Stimulated activated CD8-positive, alpha-beta memory T cell treated with anti-CD3 and anti-CD28 coated beads, Interleukin-15, amount 100 ng/mL, for 1 hour (primary cell): ENCODE measurements around the gene ATP6V1C2.

Source experiments
- DNase-seq: peaks from one replicate; pipeline ENCODE4 v3.0.0-alpha.2; 2020; ENCODE audit warnings: low read depth

Gene ATP6V1C2

GRCh38 chr2:10732924-10733565 is 11.6 kb downstream of the ATP6V1C2 start:
- DNase-seq: no peak

DNA sequence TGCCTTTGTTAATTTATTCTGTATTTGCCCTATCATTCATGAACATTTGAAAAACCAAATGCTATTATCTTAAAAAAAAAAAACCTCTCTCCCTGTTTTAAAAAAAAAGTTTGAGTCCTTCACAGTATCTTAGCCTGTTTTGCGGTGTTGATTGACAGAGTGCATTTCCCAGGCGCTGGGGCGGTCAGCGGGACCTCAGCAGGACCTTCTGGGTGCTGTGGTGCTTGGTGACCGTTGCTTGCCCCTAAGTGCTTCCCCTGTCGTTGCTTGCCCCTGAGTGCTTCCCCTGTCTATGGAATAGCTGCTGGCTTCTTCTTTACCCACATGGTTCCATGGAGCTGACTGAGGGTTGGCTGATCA is 12.1 kb downstream of the ATP6V1C2 start:
- DNase-seq: no peak

DNA sequence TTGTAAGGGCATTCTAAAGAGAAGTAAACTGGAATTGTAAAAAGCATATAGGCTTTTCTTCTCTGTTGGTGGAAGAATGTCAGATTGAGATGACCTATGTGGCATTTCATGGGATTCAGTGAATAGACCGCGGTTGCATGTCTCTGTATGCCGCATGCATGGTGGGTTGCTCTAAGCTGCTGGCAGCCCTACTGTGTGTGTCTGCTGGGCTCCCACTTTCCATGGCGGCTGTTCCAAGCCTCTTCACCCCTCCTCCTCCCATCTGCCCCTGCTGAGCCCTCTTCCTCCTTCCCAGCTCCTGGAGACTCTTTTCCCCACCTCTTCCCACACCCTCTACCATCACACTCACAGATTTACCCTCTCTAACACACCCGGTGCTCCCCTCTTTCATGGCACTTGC is 12.6 kb downstream of the ATP6V1C2 start:
- DNase-seq: no peak

DNA sequence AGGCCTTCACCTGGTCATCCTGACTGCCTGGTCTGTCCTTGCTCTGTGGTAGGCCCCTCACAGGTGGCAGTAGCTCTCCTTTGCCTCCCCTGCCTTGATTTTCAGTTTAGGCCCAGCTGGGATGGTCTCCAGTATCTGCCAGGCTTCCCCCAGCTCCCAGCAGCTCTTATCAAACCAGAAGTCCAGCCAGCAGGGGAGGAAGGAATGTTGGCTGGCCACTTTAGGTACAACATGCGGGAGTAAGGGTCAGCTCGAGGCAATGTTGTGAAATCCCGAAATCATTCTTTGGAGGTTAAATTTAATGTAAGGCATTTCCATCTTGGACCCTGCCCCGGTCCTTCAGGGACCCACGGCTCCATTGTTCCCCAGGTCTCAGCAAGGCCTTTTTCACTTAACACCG is 16.8 kb downstream of the ATP6V1C2 start:
- no peak for DNase-seq

DNA sequence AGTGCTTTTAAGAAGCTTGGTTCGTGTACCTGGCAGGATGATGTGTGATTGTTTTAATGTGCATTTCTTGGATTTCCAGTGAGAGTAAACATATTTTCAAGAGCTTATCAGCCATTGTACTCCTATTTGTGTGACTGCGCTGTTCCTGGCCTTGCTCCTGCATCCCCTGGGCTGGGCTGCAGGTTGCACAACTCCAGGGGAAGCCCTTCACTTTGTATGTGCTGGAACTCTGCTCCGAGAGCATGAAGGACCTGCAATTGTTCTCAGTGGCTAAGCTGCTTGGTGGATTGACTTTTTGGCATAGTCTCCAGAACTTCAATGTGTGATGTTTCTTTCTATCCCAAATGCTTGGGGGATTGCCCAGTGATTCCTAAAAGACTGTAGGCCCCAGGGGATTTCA is 18.8 kb downstream of the ATP6V1C2 start:
- DNase-seq: no peak

- no peak for DNase-seq
These were observed 19.7 kb downstream of the ATP6V1C2 start for GRCh38 chr2:10741139-10741538.

- DNase-seq: no peak
These were observed 21.2 kb downstream of the ATP6V1C2 start for GRCh38 chr2:10742666-10743065.

DNA sequence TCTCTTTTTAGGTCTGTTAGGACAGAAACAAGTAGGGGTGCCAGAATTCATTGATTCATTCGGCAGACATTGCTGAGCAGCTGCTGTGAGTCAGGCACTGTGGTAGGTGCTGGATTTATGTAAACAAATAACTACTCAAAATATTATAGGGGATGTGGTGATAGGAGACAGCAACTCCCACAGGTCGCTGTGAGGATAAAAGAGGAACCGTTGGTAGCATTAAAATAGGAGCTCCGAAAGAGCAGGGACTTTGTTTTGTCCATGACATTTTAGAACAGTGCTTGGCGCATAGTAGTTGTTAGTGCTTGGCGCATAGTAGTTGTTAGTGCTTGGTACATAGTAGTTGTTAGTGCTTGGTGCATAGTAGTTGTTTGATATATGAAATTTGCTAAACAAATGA is 29.2 kb downstream of the ATP6V1C2 start:
- no peak for DNase-seq

DNA sequence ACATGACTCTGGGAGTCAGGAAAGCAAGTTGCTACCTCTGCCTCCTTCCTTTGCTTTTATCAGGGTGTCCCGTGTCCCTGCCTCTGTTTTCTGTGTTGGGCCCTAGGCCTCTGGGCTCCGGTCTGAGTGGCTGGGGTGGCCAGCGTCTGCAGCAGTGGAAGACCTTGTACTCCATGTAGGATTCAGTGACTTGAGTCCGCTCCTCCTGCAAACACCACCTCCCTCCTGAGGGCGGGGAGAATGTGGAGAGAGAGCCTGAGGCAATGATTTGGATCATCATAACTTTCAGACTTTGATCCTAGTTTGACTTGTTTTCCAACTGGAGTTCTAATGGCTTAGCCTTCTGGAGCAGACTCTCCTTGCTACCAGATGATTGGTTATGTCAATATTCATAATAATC is 30.8 kb downstream of the ATP6V1C2 start:
- DNase-seq: no peak

DNA sequence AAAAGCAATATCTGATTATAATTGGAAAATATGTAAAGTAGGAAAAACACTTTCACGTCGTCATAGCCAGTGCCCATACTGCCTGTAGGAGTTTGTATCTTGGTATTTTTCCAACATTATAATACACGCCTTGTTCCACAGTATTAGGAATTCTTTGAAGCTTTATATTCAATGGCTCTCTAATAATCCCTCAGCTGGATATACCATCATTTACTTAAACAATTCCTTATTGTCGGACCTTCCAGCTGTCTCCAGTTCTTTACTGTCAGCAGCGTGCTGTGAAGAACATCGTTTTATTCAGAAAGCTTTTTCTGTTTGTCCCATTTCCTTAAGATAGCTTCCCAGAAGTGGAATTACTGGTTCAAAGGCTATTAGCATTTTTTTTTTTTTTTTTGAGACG is 31.7 kb downstream of the ATP6V1C2 start:
- no peak for DNase-seq

GRCh38 chr2:10753876-10754275 is 32.4 kb downstream of the ATP6V1C2 start:
- DNase-seq: no peak

DNA sequence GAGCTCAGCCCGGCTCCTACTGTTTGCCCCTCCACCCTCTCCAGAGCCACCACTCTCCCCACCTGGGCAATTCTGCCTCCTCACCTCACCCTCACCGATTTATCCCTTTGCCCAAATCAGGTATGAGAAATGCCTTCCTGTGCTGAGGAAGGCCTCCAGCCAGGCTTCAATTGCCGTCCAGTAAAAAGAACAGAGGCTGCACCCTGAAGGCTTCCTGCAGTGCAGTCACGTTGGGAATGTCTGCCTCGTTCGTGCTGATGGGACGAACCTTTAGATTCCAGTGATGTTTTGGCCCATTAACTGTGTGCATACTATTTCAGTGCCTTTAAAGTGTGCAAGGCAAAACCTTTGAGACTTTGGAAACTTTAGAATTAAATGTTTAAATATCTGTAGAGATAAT is 34.2 kb downstream of the ATP6V1C2 start:
- DNase-seq: no peak

DNA sequence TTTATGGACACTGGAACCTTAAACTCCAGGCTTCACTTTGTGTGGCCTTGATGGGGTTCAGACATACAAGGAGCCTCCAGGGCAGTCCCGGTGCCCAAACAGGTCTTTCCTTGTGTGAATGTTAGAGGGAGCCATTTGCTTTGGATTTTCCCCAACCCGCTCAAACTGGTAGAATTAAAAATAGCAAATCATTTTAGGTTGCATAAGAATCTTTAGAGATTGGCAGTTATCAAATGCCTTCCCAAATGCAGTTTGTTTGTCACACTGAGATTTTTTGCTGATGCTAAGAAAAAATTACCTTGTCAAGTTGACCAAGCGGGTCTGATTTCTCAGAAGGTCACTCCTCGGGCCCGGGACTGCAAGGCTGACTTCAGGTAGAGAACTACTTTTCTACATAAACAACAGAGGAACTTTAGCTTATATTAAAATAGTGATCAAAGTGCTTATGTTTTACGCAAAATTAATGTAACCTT is 36.4 kb downstream of the ATP6V1C2 start:
- no peak for DNase-seq

- no peak for DNase-seq
These were observed 37.8 kb downstream of the ATP6V1C2 start for GRCh38 chr2:10759151-10759714.

- no peak for DNase-seq
These were observed 39.5 kb downstream of the ATP6V1C2 start for GRCh38 chr2:10760794-10761504.

- no peak for DNase-seq
These were observed 40.2 kb downstream of the ATP6V1C2 start for GRCh38 chr2:10761591-10761990.

DNA sequence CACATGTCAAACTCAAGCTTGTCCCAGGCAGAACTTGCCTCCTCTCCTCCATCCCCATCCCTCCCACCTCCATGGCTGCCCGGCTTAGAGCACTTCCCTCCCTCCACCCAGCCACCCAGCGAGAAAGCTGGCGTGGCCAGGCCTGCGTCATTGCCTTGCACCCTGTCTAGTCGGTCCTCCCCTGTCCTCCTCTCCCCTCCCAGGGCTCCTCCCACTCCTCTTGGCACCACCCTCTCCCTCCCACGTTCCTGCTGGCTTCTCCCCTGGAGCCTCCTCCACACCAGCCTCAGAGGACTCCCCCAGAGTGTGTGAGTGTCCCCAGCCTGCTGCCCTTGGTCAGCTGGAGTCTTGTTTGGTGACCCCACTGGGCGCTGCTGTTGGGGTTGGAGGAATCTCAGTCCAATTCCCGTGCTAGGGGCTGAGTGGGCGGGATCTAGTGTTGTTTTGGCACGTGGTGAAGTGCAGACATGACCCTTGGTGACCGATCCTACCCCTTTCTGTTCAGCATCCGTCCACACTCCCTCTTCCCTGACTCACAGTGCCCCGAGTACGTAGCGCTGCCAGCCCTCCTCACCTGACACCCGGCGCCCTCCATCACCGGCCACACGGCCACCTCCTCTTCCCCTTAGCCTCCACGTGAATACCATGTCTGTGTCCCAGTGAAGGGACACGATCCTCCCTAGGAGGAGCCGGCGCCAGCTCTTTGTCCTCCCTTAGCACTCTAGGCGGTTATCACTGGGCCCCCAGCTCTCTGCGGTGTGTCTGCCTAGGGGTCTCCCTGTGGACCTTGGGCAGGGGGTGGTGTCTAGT is 41.4 kb downstream of the ATP6V1C2 start:
- DNase-seq: no peak

GRCh38 chr2:10763461-10763800 is 42.0 kb downstream of the ATP6V1C2 start:
- no peak for DNase-seq

DNA sequence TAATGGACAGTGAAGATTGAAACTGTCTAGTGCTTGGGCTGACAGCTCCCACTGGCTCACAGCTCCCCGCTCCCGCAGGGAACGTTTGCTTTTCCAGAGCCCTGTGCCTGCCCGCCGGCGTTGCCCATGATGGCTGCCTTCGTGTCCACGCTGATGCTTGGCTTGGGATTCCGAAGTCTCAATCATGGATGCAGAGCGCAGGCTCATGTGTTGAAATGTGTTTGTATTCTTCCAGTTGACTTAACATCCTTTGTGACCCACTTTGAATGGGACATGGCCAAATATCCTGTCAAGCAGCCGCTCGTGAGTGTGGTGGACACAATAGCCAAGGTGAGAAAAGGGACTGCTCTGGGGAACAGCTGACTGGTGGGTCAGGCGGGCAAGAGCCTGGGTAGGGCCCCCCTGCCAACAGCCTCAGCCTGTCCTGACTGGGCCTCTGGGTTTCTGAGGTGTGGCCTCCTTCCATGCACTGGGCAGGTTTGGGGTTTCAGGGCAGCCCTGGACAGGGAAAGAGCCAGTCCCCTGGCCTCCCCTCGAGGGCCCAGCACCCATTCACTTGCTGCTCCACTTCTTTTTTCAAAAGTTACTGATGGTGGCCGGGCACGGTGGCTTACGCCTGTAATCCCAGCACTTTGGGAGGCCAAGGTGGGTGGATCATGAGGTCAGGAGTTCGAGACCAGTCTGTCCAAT is 42.8 kb downstream of the ATP6V1C2 start:
- no peak for DNase-seq

DNA sequence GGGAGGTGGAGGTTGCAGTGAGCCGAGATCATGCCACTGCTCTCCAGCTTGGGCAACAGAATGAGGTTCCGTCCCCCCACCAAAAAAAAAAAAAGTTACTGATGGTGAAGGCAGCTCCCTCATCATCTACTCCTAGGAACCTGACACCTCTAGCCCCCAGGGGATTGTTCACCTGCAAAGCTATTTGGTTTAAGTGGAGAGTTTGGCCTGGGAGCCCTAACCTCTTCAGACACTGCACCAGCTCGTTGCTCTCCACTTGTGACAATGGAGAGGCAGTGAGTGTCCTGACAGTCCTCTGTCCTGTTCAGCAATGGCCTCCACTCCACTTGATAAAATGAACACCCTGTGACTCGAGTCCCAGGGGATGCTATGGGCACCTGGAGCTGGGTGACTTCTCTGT is 43.5 kb downstream of the ATP6V1C2 start:
- DNase-seq: no peak

- DNase-seq: no peak
These were observed 44.0 kb downstream of the ATP6V1C2 start for GRCh38 chr2:10765461-10765860.

DNA sequence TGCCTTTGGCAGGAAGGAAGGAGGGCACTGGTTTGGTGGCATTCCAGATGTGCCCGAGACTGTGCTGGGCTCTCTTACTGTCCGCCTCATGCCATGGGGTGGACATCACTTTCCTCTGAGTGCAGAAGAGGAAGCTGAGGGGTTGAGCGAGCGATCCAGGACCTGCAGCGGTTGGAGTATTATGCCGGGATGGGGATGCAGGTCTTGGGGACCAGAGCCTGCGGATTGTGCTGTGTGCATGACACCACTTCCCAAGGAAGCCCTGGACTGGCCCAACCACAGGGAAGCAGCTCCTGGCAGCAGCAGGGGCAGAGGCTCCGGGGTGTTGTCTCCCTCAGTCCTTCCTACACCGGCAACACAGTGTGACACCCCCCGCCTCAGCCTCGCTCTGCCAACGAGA is 44.5 kb downstream of the ATP6V1C2 start:
- DNase-seq: no peak
